IPS-15b (cell line): ENCODE data around the gene S1PR3.

ENCODE experiments used
- H3K27me3 ChIP-seq: one replicate; pipeline ENCODE4 v1.6.1; 2013; ENCODE audit warnings: low read length; ENCODE audit not compliant: control insufficient read depth, insufficient read depth
- H3K36me3 ChIP-seq: one replicate; pipeline ENCODE4 v1.6.1; 2013; ENCODE audit warnings: low read length; ENCODE audit not compliant: control insufficient read depth, insufficient read depth
- H3K4me1 ChIP-seq: one replicate; pipeline ENCODE4 v1.6.1; 2013; ENCODE audit warnings: mild to moderate bottlenecking, low read length; ENCODE audit not compliant: control insufficient read depth, insufficient read depth
- H3K4me3 ChIP-seq: one replicate; pipeline ENCODE4 v1.5.1; 2013; ENCODE audit warnings: low read depth, low read length
- H3K9ac ChIP-seq: one replicate; pipeline ENCODE4 v1.6.1; 2013; ENCODE audit warnings: low read depth, mild to moderate bottlenecking, low read length
- H3K9me3 ChIP-seq: one replicate; pipeline ENCODE4 v1.6.1; 2013; ENCODE audit warnings: mild to moderate bottlenecking, low read length; ENCODE audit not compliant: control insufficient read depth, insufficient read depth

S1PR3 gene

GRCh38 chr9:88952976-88953375 lies 38.3 kb upstream of the S1PR3 start:
- H3K9me3 ChIP-seq = no peaks in the 10 kb centered on the region
- no peak overlapping the region for H3K9ac ChIP-seq
- no peak overlapping the region for H3K4me3 ChIP-seq
- no peaks in the 10 kb centered on the region for H3K36me3 ChIP-seq
- peaks cover 3% of the 10 kb centered on the region for H3K4me1 ChIP-seq
- no peaks in the 10 kb centered on the region for H3K27me3 ChIP-seq

- peaks cover 3% of the 10 kb centered on the region for H3K4me1 ChIP-seq
- H3K9me3 ChIP-seq = no peaks in the 10 kb centered on the region
- H3K27me3 ChIP-seq = no peaks in the 10 kb centered on the region
- no peaks in the 10 kb centered on the region for H3K36me3 ChIP-seq
- H3K9ac ChIP-seq = no peak overlapping the region
- H3K4me3 ChIP-seq = no peak overlapping the region
Observed at GRCh38 chr9:88953381-88954029, 37.8 kb upstream of the S1PR3 start.

- peaks cover 3% of the 10 kb centered on the region for H3K4me1 ChIP-seq
- no peaks in the 10 kb centered on the region for H3K36me3 ChIP-seq
- no peak overlapping the region for H3K9ac ChIP-seq
- no peaks in the 10 kb centered on the region for H3K27me3 ChIP-seq
- H3K4me3 ChIP-seq = no peak overlapping the region
- H3K9me3 ChIP-seq = no peaks in the 10 kb centered on the region
Observed at GRCh38 chr9:88954066-88954465, 37.2 kb upstream of the S1PR3 start.

- Histone ChIP-seq H3K9ac (no peak overlapping the region), H3K9me3 (no peaks in the 10 kb centered on the region)
Observed at GRCh38 chr9:88957526-88957925, 33.7 kb upstream of the S1PR3 start.

GRCh38 chr9:88959727-88960469 lies 31.4 kb upstream of the S1PR3 start:
- H3K9me3 ChIP-seq = no peaks in the 10 kb centered on the region
- peaks cover 3% of the 10 kb centered on the region for H3K4me1 ChIP-seq
- H3K9ac ChIP-seq = no peak overlapping the region
- no peaks in the 10 kb centered on the region for H3K36me3 ChIP-seq
- no peak overlapping the region for H3K4me3 ChIP-seq
- peaks cover 2% of the 10 kb centered on the region for H3K27me3 ChIP-seq

More at GRCh38 chr9:88957526-88957925, 33.7 kb upstream of the S1PR3 start:
- Histone ChIP-seq H3K4me3 (no peak overlapping the region), H3K4me1 (peaks cover 3% of the 10 kb centered on the region), H3K36me3 (no peaks in the 10 kb centered on the region), H3K27me3 (peaks cover under 1% of the 10 kb centered on the region)

GRCh38 chr9:88960632-88961031 lies 30.6 kb upstream of the S1PR3 start:
- Histone ChIP-seq H3K9me3 (no peaks in the 10 kb centered on the region), H3K4me3 (no peak overlapping the region), H3K27me3 (peaks cover 2% of the 10 kb centered on the region), H3K36me3 (no peaks in the 10 kb centered on the region), H3K9ac (no peak overlapping the region), H3K4me1 (peaks cover 3% of the 10 kb centered on the region)

GRCh38 chr9:88965473-88965872 lies 25.8 kb upstream of the S1PR3 start:
- Histone ChIP-seq H3K4me1 (no peaks in the 10 kb centered on the region), H3K9me3 (no peaks in the 10 kb centered on the region), H3K36me3 (no peaks in the 10 kb centered on the region), H3K4me3 (no peak overlapping the region), H3K27me3 (peaks cover 2% of the 10 kb centered on the region), H3K9ac (no peak overlapping the region)

GRCh38 chr9:88966894-88967676 lies 24.2 kb upstream of the S1PR3 start:
- H3K27me3 ChIP-seq = peaks cover 2% of the 10 kb centered on the region
- no peak overlapping the region for H3K4me3 ChIP-seq
- no peaks in the 10 kb centered on the region for H3K36me3 ChIP-seq
- H3K9ac ChIP-seq = no peak overlapping the region
- no peaks in the 10 kb centered on the region for H3K4me1 ChIP-seq
- H3K9me3 ChIP-seq = no peaks in the 10 kb centered on the region

- no peaks in the 10 kb centered on the region for H3K27me3 ChIP-seq
Observed at GRCh38 chr9:88968799-88969198, 22.5 kb upstream of the S1PR3 start.

GRCh38 chr9:88969646-88970373 lies 21.5 kb upstream of the S1PR3 start:
- H3K9ac ChIP-seq = no peak overlapping the region
- no peak overlapping the region for H3K4me3 ChIP-seq
- no peaks in the 10 kb centered on the region for H3K36me3 ChIP-seq
- H3K4me1 ChIP-seq = no peaks in the 10 kb centered on the region
- no peaks in the 10 kb centered on the region for H3K9me3 ChIP-seq
- no peaks in the 10 kb centered on the region for H3K27me3 ChIP-seq

More at GRCh38 chr9:88968799-88969198, 22.5 kb upstream of the S1PR3 start:
- no peaks in the 10 kb centered on the region for H3K9me3 ChIP-seq
- no peak overlapping the region for H3K4me3 ChIP-seq
- H3K4me1 ChIP-seq = no peaks in the 10 kb centered on the region
- H3K9ac ChIP-seq = no peak overlapping the region
- no peaks in the 10 kb centered on the region for H3K36me3 ChIP-seq

GRCh38 chr9:88971131-88971960 lies 19.9 kb upstream of the S1PR3 start:
- Histone ChIP-seq H3K4me3 (no peak overlapping the region), H3K4me1 (no peaks in the 10 kb centered on the region), H3K36me3 (no peaks in the 10 kb centered on the region), H3K9me3 (no peaks in the 10 kb centered on the region), H3K27me3 (no peaks in the 10 kb centered on the region), H3K9ac (no peak overlapping the region)
